BE2C (cell line): ENCODE measurements around the gene EPM2AIP1.
"Not testable (repeated sequence)": the region's sequence is repeated elsewhere in the genome, so short reads cannot be mapped to it uniquely, and the experiment has no call there.

ENCODE experiments used
- DNase-seq: peaks from one replicate; pipeline ENCODE4 v3.0.0-alpha.2; 2020
- H3K27me3 ChIP-seq: fragments of 250-450 bp; sonication (Bioruptor Pico); 2 replicates; pipeline ENCODE4 v1.5.1; 2020; ENCODE audit warnings: mild to moderate bottlenecking
- H3K36me3 ChIP-seq: fragments of 250-450 bp; sonication (Bioruptor Pico); 2 replicates; pipeline ENCODE4 v1.5.1; 2020; ENCODE audit warnings: mild to moderate bottlenecking
- H3K4me1 ChIP-seq: fragments of 250-450 bp; sonication (Bioruptor Pico); 2 replicates; pipeline ENCODE4 v1.5.1; 2020
- H3K4me3 ChIP-seq: 2 replicates; pipeline ENCODE4 v1.5.1; 2011; ENCODE audit warnings: low read depth, low read length
- H3K9me3 ChIP-seq: fragments of 250-450 bp; sonication (Bioruptor Pico); 2 replicates; pipeline ENCODE4 v1.5.1; 2020
- TF ChIP-seq, protein P1 (sequence below): IDR thresholded peaks from 2 replicates; pipeline ENCODE4 v1.5.1; 2012; ENCODE audit warnings: mild to moderate bottlenecking, low read depth, low read length

Gene EPM2AIP1

DNA sequence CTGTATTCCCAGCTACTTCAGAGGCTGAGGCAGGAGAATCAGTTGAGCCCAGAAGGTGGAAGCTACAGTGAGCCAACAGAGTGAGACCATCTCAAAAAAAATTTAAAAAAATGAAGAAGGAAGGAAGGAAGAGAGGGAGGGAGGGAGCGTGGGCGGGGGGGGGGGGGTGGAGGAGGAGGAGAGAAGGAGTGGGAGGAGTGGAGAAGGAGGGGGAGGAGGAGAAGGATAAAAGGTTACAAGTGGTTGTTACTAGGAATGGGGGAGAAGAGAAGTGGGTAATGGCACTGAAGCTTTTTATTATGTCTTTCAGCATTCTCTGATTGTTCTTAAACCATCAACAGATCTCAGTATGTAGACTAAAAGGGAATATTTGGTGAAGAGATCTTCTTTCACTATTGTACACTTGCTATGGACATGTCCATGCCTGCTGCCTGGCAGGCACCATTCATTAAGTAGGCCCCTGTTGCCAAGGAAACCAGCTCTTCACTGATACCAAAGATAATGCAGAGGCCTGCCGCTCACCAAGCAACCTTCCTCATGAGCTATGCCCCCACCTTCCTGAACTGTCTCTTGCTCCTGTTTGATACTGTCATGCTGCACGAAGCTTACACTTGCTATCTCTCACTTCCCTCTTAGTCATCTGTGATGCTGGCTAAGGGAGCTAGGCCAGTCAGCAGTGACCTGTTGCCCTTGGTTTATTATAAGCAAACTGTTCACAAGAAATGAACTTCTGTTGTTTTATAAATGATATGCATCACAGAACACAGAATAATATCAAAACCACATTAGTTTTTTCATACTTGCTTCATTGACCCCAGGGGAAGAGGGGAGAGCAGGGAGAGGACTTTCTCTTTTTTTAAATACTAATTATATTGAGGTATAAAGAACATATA, 23.1 kb downstream of the EPM2AIP1 start:
- peak; percentile 82 for DNase-seq
- TF ChIP-seq, protein P1, sequence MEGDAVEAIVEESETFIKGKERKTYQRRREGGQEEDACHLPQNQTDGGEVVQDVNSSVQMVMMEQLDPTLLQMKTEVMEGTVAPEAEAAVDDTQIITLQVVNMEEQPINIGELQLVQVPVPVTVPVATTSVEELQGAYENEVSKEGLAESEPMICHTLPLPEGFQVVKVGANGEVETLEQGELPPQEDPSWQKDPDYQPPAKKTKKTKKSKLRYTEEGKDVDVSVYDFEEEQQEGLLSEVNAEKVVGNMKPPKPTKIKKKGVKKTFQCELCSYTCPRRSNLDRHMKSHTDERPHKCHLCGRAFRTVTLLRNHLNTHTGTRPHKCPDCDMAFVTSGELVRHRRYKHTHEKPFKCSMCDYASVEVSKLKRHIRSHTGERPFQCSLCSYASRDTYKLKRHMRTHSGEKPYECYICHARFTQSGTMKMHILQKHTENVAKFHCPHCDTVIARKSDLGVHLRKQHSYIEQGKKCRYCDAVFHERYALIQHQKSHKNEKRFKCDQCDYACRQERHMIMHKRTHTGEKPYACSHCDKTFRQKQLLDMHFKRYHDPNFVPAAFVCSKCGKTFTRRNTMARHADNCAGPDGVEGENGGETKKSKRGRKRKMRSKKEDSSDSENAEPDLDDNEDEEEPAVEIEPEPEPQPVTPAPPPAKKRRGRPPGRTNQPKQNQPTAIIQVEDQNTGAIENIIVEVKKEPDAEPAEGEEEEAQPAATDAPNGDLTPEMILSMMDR, result no peak
- no peaks in the 10 kb centered on the region for H3K27me3 ChIP-seq
- H3K4me3 ChIP-seq, result no peak overlapping the region
- peaks cover 5% of the 10 kb centered on the region; the same call in 1 of the 2 replicates for H3K4me1 ChIP-seq
- H3K36me3 ChIP-seq, result no peaks in the 10 kb centered on the region
- H3K9me3 ChIP-seq, result no peaks in the 10 kb centered on the region

DNA sequence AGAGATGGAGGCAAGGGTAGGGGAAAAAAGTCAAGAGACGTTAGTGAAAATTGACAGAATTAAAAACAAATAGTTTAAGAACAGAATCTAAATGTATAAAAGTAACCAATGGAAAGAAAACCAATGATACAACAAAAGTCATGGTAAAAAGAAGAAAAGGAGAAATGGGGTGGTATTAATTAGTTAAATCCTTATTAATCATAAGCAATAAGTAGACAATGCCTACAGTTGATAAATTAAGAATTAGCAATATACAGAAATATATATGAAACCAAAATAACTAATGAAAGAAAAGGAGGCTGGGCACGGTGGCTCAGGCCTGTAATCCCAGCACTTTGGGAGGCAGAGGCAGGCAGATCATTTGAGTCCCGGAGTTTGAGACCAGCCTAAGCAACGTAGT, 23.8 kb downstream of the EPM2AIP1 start:
- Histone ChIP-seq H3K4me1 (peaks cover 5% of the 10 kb centered on the region; the same call in 1 of the 2 replicates), H3K27me3 (no peaks in the 10 kb centered on the region), H3K4me3 (no peak overlapping the region), H3K9me3 (no peaks in the 10 kb centered on the region), H3K36me3 (no peaks in the 10 kb centered on the region)
- no peak for DNase-seq
- TF ChIP-seq, protein P1, result no peak

DNA sequence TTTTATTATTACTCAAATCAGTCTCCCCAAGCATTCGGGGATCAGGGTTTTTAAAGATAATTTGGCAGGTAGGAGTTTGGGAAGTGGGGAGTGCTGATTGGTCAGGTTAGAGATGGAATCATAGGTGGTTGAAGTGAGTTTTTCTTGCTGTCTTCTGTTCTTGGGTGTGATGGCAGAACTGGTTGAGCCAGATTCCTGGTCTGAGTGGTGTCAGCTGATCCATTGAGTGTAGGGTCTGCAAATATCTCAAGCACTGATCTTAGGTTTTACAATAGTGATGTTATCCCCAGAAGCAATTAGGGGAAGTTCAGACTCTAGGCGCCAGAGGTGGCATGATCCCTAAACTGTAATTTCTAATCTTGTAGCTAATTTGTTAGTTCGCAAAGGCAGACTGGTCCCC, 27.5 kb downstream of the EPM2AIP1 start:
- DNase-seq, result no peak
- no peaks in the 10 kb centered on the region for H3K9me3 ChIP-seq
- H3K4me3 ChIP-seq, result no peak overlapping the region
- TF ChIP-seq, protein P1, result no peak
- no peaks in the 10 kb centered on the region for H3K27me3 ChIP-seq
- H3K36me3 ChIP-seq, result no peaks in the 10 kb centered on the region
- peaks cover 4% of the 10 kb centered on the region; the same call in 1 of the 2 replicates for H3K4me1 ChIP-seq

DNA sequence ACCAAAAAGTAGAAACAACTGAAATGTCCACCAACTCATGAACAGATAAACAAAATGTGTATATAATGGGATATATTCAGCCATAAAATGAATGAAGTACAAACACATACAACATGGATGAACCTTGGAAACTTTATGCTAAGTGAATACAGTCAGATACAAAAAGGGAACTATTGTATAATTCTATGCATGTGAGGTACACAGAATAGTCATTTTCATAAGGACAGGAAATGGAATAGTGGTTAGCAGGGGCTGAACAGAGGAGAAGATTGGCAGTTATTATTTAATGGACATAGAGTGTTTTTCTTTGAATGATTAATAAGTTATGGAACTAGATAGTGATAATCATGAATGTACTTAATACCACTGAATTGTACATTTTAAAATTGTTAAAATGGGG, 28.1 kb downstream of the EPM2AIP1 start:
- H3K4me1 ChIP-seq, result no peaks in the 10 kb centered on the region; the same call in 1 of the 2 replicates
- no peak for DNase-seq
- TF ChIP-seq, protein P1, result no peak
- H3K4me3 ChIP-seq, result no peak overlapping the region
- no peaks in the 10 kb centered on the region for H3K36me3 ChIP-seq
- H3K9me3 ChIP-seq, result no peaks in the 10 kb centered on the region
- H3K27me3 ChIP-seq, result no peaks in the 10 kb centered on the region

DNA sequence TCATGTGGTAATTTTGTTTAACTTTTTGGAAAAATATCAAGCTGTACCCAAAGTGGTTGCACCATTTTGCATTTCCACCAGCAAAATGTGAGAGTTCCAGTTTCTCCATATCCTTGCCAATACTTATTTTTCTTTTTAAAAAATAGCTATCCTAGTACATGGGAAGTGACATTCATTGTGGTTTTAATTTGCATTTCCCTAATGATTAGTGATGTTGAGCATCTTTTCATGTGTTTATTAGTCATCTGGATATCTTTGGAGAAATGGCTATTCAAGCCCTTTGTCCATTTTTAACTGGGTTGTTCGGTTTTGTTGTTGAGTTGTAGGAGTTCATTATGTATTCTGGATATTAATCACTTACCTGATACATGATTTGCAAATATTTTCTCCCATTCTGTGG, 28.6 kb downstream of the EPM2AIP1 start:
- TF ChIP-seq, protein P1, result no peak
- no peak for DNase-seq
- no peaks in the 10 kb centered on the region for H3K36me3 ChIP-seq
- H3K4me1 ChIP-seq, result no peaks in the 10 kb centered on the region; the same call in 1 of the 2 replicates
- H3K27me3 ChIP-seq, result no peaks in the 10 kb centered on the region
- no peaks in the 10 kb centered on the region for H3K9me3 ChIP-seq
- no peak overlapping the region for H3K4me3 ChIP-seq

DNA sequence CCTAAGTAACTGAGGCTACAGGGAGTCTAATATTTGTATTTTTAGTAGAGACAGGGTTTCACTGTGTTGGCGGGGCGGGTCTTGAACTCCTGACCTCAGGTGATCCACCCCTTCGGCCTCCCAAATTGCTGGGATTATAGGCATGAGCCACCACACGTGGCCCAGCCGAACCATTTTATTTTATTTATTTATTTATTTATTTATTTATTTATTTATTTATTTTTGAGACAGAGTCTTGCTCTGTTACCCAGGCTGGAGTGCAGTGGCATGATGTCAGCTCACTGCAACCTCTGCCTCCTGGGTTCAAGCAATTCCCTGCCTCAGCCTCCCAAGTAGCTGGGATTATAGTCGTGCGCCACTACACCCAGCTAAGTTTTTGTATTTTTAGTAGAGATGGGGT, 29.9 kb downstream of the EPM2AIP1 start:
- H3K27me3 ChIP-seq, H3K36me3 ChIP-seq, H3K4me1 ChIP-seq, H3K9me3 ChIP-seq, H3K4me3 ChIP-seq, DNase-seq: not testable (repeated sequence)
